Activated CD4-positive, alpha-beta T cell treated with anti-CD3 and anti-CD28 coated beads, Interleukin-2, amount 50 U/mL, for 24 hours (primary cell): ENCODE data around the gene CCDC33.

Source experiments
- DNase-seq, 2 donors: peaks; one replicate each; pipeline ENCODE4 v3.0.0-alpha.2; 2020; ENCODE audit warnings: low read depth in 1 of 2, low spot score in 1 of 2

CCDC33 gene

GRCh38 chr15:74235962-74236361, at the start of gene CCDC33:
Gene CCDC33, plus strand, starts transcription at chr15:74236326. Its CDS starts 394 bp downstream, at chr15:74236720.
- DNase-seq: no peak

- no peak for DNase-seq
Observed at GRCh38 chr15:74188216-74188615, 47.9 kb upstream of the CCDC33 start.

- DNase-seq: no peak
Observed at GRCh38 chr15:74191798-74192197, 44.3 kb upstream of the CCDC33 start.

- no peak for DNase-seq
Observed at GRCh38 chr15:74192751-74193150, 43.4 kb upstream of the CCDC33 start.

- no peak for DNase-seq
Observed at GRCh38 chr15:74193299-74193718, 42.8 kb upstream of the CCDC33 start.

- DNase-seq: no peak
Observed at GRCh38 chr15:74193905-74194304, 42.2 kb upstream of the CCDC33 start.

GRCh38 chr15:74194572-74195559, 41.3 kb upstream of the CCDC33 start:
- DNase-seq: no peak

GRCh38 chr15:74196175-74196574, 40.0 kb upstream of the CCDC33 start:
- DNase-seq: no peak

GRCh38 chr15:74197176-74197965, 38.8 kb upstream of the CCDC33 start:
- DNase-seq: no peak

GRCh38 chr15:74199297-74199652, 36.9 kb upstream of the CCDC33 start:
- no peak for DNase-seq

GRCh38 chr15:74200412-74200815, 35.7 kb upstream of the CCDC33 start:
- DNase-seq: no peak

- no peak for DNase-seq
Observed at GRCh38 chr15:74200871-74201419, 35.2 kb upstream of the CCDC33 start.

GRCh38 chr15:74201710-74202420, 34.3 kb upstream of the CCDC33 start:
- no peak for DNase-seq

GRCh38 chr15:74202452-74203401, 33.4 kb upstream of the CCDC33 start, which contains the start of gene STRA6:
Gene STRA6, minus strand, starts transcription at chr15:74202787. Its CDS starts 520 bp downstream, at chr15:74202267.
- DNase-seq: no peak

GRCh38 chr15:74203914-74204431, 32.2 kb upstream of the CCDC33 start:
- DNase-seq: no peak

- no peak for DNase-seq
Observed at GRCh38 chr15:74205582-74205947, 30.6 kb upstream of the CCDC33 start.

- DNase-seq: no peak
Observed at GRCh38 chr15:74206801-74207281, 29.3 kb upstream of the CCDC33 start.

- no peak for DNase-seq
Observed at GRCh38 chr15:74207652-74208440, 28.3 kb upstream of the CCDC33 start.

GRCh38 chr15:74208496-74208895, 27.6 kb upstream of the CCDC33 start:
- no peak for DNase-seq
